Fibroblast of pulmonary artery (primary cell): ENCODE data around the gene CD34.

Source experiments
- DNase-seq: peaks from one replicate; pipeline ENCODE4 v3.0.0-alpha.2; 2010; ENCODE audit warnings: low read depth
- H3K4me3 ChIP-seq: replicated peaks from 2 replicates; pipeline ENCODE4 v1.5.1; 2011; ENCODE audit warnings: low read depth, mild to moderate bottlenecking, control low read depth, low read length, moderate library complexity
- CTCF ChIP-seq: IDR thresholded peaks from 2 replicates; pipeline ENCODE4 v1.5.1; 2011; ENCODE audit warnings: mild to moderate bottlenecking, control low read depth, low read length, inconsistent platforms; ENCODE audit errors: missing control alignments

The CD34 gene

GRCh38 chr1:207886227-207886626, 24.7 kb downstream of the CD34 start:
- DNase-seq, result no peak
- H3K4me3 ChIP-seq, result no peak overlapping the region
- TF ChIP-seq CTCF, result no peak

- DNase-seq, result peak; percentile 95
- peak; percentile 92 for TF ChIP-seq CTCF
- H3K4me3 ChIP-seq, result no peak overlapping the region
Measured at GRCh38 chr1:207885129-207886032, 25.5 kb downstream of the CD34 start.

- H3K4me3 ChIP-seq, result no peak overlapping the region
- no peak for TF ChIP-seq CTCF
- DNase-seq, result no peak
Measured at GRCh38 chr1:207884266-207885029, 26.5 kb downstream of the CD34 start.

GRCh38 chr1:207883660-207884250, 27.2 kb downstream of the CD34 start:
- no peak for TF ChIP-seq CTCF
- no peak overlapping the region for H3K4me3 ChIP-seq
- DNase-seq, result no peak

GRCh38 chr1:207883104-207883651, 27.7 kb downstream of the CD34 start:
- no peak overlapping the region for H3K4me3 ChIP-seq
- no peak for DNase-seq
- no peak for TF ChIP-seq CTCF

- H3K4me3 ChIP-seq, result no peak overlapping the region
- no peak for TF ChIP-seq CTCF
- DNase-seq, result no peak
Measured at GRCh38 chr1:207882692-207883091, 28.2 kb downstream of the CD34 start.
